ENCODE measurements around the gene SPATC1L. TPM values are rescaled to one million over a fixed set of nuclear protein-coding genes. Genes with fewer than 3 reads are reported as not detected.
"Not testable (repeated sequence)": the region's sequence is repeated elsewhere in the genome, so short reads cannot be mapped to it uniquely, and the experiment has no call there.

Gene SPATC1L
- total and polyA plus RNA-seq, 2 donors from 2014 or later: 3.7 to 8.7 TPM

- no peak overlapping the region for H3K27ac ChIP-seq (ENCODE audit: low read depth in 2 of 2, low read length in 2 of 2)
- H3K27me3 ChIP-seq (ENCODE audit: control insufficient read depth, insufficient read depth, low read length): no peaks in the 10 kb centered on the region
- H3K4me3 ChIP-seq (ENCODE audit: low read length in 3 of 3): no peak overlapping the region
- peak in 2 of 5 donors; percentile 35 to 42 for DNase-seq
- no peaks in the 10 kb centered on the region for H3K9me3 ChIP-seq (ENCODE audit: control insufficient read depth in 2 of 3, insufficient read depth in 1 of 3, low read length in 3 of 3)
- peaks cover 0 to 2% (median 0%) of the 10 kb centered on the region in 3 donors for H3K4me1 ChIP-seq (ENCODE audit: control insufficient read depth in 2 of 3, insufficient read depth in 2 of 3, low read depth in 1 of 3, low read length in 3 of 3)
- H3K9ac ChIP-seq (ENCODE audit: low read length in 3 of 3): no peak overlapping the region
- no peak for FAIRE-seq
- no peak for TF ChIP-seq CTCF (IDR thresholded peaks at IDR 0.05; ENCODE audit: borderline replicate concordance, extremely low read depth, insufficient read depth)
- H3K36me3 ChIP-seq (ENCODE audit: control insufficient read depth in 2 of 3, insufficient read depth in 3 of 3, low read length in 3 of 3): peaks cover 0 to 3% (median 0%) of the 10 kb centered on the region in 3 donors
- intact Hi-C loops (cut with DNase I): no loop called here
Measured at GRCh38 chr21:46149205-46149901, 34.9 kb downstream of the SPATC1L start.

- DNase-seq (peak in 2 of 5 donors; percentile 18 to 21), FAIRE-seq (no peak)
- intact Hi-C loops (cut with DNase I): no loop called here
- Histone ChIP-seq H3K27ac (ENCODE audit: low read depth in 2 of 2, low read length in 2 of 2) (no peak overlapping the region), H3K4me1 (ENCODE audit: control insufficient read depth in 2 of 3, insufficient read depth in 2 of 3, low read depth in 1 of 3, low read length in 3 of 3) (peaks cover 0 to 2% (median 0%) of the 10 kb centered on the region in 3 donors), H3K36me3 (ENCODE audit: control insufficient read depth in 2 of 3, insufficient read depth in 3 of 3, low read length in 3 of 3) (peaks cover 0 to 3% (median 0%) of the 10 kb centered on the region in 3 donors), H3K9ac (ENCODE audit: low read length in 3 of 3) (no peak overlapping the region), H3K4me3 (ENCODE audit: low read length in 3 of 3) (no peak overlapping the region), H3K9me3 (ENCODE audit: control insufficient read depth in 2 of 3, insufficient read depth in 1 of 3, low read length in 3 of 3) (no peaks in the 10 kb centered on the region), H3K27me3 (ENCODE audit: control insufficient read depth, insufficient read depth, low read length) (no peaks in the 10 kb centered on the region)
- no peak for TF ChIP-seq CTCF (IDR thresholded peaks at IDR 0.05; ENCODE audit: borderline replicate concordance, extremely low read depth, insufficient read depth)
Measured at GRCh38 chr21:46148106-46148505, 36.2 kb downstream of the SPATC1L start.

GRCh38 chr21:46147429-46147828 lies 36.8 kb downstream of the SPATC1L start:
- H3K36me3 ChIP-seq (ENCODE audit: control insufficient read depth in 2 of 3, insufficient read depth in 3 of 3, low read length in 3 of 3); H3K27ac ChIP-seq (ENCODE audit: low read depth in 2 of 2, low read length in 2 of 2); intact Hi-C loops (cut with DNase I); FAIRE-seq; H3K4me1 ChIP-seq (ENCODE audit: control insufficient read depth in 2 of 3, insufficient read depth in 2 of 3, low read depth in 1 of 3, low read length in 3 of 3); H3K27me3 ChIP-seq (ENCODE audit: control insufficient read depth, insufficient read depth, low read length); H3K4me3 ChIP-seq (ENCODE audit: low read length in 3 of 3); H3K9me3 ChIP-seq (ENCODE audit: control insufficient read depth in 2 of 3, insufficient read depth in 1 of 3, low read length in 3 of 3); H3K9ac ChIP-seq (ENCODE audit: low read length in 3 of 3): not testable (repeated sequence)
- peak; percentile 32 for TF ChIP-seq CTCF (IDR thresholded peaks at IDR 0.05; ENCODE audit: borderline replicate concordance, extremely low read depth, insufficient read depth)
- DNase-seq: peak; percentile 41 to 56 (median 49)
